GM12872 (cell line): Measurements from ENCODE around the gene NEFH.

Source experiments
- CTCF ChIP-seq: IDR thresholded peaks from 3 replicates; pipeline ENCODE4 v1.5.1; 2011; ENCODE audit warnings: low read depth, mild to moderate bottlenecking, low read length, moderate library complexity; ENCODE audit not compliant: insufficient read depth

NEFH gene

DNA sequence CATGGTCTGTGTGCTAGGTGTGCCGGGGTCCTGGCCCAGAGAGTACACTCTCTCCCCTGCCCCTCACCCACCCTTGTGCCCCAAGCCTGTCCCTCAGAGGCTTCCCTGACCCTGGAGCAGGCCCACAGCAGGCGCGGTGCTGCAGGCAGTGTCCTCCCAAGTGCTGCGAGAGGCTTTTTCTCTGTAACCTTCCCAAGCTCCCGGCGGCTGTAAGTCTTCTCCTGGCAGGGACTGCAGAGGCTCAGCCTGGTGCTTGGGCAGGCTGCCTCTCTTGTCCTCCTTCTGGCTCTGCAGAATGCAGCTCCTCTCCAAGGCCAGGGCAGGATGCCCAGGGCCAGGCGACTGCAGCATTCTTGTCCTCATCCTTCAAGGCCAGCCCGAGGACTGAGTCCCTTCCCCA is 25.7 kb upstream of the NEFH start:
- no peak for TF ChIP-seq CTCF

DNA sequence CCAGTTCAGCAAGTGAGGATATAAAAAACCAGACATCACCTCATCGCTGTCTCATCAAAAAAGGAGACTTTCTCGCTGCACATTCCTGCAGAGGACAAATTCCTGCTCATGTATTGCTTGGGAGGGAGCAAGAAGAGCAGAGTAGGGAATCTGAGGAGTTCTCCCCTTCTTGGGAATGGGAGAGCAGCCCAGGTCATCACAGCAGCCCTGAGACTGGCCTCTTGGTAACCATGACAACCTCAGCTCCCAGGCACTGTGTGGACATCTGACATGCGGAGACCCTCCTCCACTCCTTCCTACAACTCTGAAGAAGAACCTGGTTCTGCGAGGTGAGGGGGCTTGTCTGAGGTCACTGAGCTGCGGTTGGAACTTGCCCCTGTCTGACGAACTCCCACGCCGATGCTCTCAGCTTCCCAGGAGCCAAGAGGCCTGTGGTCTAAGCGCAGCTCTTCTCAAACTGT is 23.8 kb upstream of the NEFH start:
- TF ChIP-seq CTCF: no peak

DNA sequence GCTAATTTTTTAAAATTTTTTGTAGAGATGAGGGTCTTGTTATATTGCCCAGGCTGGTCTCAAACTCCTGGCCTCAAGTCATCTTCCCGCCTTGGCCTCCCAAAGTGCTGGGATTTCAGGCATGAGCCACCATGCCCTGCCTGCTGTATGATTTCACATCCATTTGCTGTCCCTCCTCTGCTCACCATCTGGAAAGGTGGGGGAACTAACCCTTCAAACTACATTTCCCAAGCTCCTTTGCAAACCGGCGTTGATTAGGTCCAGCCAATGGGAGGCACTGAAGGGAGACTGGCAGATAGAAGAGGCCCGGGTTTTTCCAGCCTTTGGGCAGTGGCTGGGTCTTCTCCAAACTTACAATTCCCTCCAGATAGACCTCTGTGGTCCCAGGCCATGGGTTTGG is 22.3 kb upstream of the NEFH start:
- TF ChIP-seq CTCF: no peak

DNA sequence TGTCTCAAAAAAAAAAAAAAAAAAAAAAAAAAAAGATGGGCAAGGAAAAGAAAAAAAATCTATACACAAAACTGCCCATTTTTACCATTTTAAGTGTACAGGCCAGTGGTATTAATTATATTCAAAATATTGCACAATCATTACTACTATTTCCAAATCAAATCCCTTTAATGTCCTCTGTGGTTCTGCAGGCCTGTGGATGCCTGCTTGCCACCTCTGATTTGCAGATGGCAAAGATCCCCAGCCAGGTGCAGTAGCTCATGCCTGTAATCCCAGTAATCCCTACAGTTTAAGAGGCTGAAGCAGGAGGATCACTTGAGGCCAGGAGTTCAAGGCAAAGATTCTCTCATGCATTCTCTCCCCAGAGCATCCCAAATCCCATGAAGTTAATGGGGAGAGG is 21.5 kb upstream of the NEFH start:
- TF ChIP-seq CTCF: no peak

DNA sequence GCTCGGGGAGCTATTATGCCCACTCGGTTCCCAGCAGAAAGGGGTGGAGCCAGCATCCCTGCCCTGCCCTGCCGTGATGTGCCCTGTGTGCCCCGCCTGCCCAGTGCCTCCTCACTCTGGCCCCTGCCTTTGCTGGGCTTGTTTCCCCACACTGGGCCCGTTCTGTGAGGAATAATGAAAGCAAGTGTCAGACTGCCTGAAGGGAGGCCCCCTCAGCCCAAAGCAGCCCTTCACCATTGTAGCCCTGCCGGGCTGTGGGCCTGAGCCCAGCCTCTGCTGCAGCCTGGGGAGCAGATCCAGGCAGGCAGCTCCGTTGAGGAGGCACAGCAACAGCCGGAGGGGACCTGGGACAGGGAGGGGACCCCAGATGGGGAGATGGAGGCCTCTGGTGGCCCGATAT is 20.2 kb upstream of the NEFH start:
- TF ChIP-seq CTCF: no peak

GRCh38 chr22:29461263-29461662 is 18.8 kb upstream of the NEFH start:
- TF ChIP-seq CTCF: no peak

DNA sequence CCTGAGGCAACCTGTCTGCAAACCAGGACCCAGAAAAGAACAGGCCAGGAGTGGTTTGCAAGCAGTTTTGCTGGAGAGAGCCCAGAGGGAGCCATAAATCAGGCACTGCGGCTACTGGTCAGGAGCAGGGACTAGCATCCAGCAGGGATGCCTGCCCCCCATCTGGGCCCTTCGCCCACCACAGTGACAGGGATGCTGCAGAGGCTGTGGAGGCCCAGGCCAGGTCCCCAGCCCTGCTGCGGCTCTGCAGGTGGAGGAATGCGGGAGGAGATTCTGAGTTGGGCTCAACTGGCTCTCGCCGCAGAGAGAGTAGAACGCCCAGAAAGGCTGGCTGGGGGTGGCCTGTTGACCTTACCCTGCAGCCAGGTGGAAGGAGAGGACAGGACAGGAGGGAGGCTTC is 16.4 kb upstream of the NEFH start:
- no peak for TF ChIP-seq CTCF

DNA sequence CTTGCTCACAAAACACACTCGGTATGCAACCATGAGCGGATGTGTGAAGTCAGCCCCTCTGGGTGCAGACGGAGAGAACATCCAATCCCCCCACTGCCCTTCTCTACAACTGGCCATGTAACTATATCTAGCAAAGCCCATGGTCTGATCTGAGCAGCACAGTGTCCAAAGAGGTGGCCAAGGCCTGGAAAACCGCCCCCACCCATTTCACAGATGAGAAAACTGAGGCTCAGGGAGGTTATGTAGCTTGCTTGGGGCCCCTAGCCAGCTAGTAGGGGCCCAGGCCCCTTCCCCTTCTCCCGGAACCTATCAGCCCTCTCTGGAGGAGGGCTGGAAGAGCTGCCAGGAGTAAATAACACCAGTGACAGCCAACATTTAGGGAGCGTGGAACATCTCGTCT is 15.4 kb upstream of the NEFH start:
- no peak for TF ChIP-seq CTCF
